Measurements from ENCODE around the gene NSUN6. TPM values are rescaled to one million over a fixed set of nuclear protein-coding genes. Genes with fewer than 3 reads are reported as not detected.
"Not testable (repeated sequence)": the region's sequence is repeated elsewhere in the genome, so short reads cannot be mapped to it uniquely, and the experiment has no call there.

Gene NSUN6
- total RNA-seq, 3 donors from 2014 or later: 6.7 to 10.6 (median 8.9) TPM

DNA sequence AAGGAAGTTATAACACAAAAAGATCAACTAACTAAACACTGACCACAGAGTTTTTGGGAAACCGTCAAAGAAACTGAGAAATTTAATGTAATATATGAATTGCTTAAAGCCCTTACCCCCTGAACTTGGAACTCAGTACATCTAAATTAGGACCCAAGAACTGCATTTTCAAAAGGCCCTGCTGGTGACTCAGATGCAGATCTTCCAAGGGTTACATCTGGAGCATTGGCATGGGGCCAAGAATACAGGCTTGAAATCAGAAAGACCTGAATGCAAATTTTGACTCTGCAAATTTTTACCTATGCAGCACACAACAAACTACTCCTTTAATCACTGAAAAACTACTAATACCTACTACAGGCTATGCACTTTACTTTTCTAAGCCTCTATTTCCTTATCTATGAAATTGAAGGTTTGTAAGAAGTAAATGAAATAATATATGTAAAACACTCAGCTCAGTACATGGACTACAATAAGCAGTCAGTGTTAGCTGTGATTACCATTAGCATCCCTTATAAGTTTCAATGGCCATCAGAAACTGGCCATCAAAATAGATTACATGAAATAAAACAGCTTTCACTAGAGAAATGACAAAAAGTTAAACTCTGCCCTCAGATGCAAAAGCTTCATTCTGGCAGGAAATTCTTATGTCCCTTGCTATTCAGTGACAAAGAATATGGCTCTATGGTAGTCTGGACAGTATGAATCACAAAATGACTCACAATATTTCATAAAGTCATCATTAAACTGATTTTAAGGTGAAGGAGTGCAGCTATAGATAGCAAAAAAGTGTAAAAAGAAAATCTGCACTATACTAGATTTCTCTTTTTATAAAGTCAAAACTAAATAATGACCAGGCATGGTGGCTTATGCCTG lies 43.6 kb downstream of the NSUN6 start:
- no peak overlapping the region for H3K4me3 Mint-ChIP-seq
- peaks cover 24% of the 10 kb centered on the region for H3K36me3 Mint-ChIP-seq (ENCODE audit: insufficient read depth)
- peaks cover 2% of the 10 kb centered on the region for H3K4me1 Mint-ChIP-seq (ENCODE audit: low read depth)
- H3K27me3 Mint-ChIP-seq (ENCODE audit: low read depth): no peaks in the 10 kb centered on the region
- no peak for DNase-seq
- H3K9me3 Mint-ChIP-seq: no peaks in the 10 kb centered on the region
- ATAC-seq: no peak

GRCh38 chr10:18606051-18606695 lies 45.2 kb downstream of the NSUN6 start:
- ATAC-seq: no peak
- DNase-seq: no peak
- Mint-ChIP-seq H3K4me1 (ENCODE audit: low read depth) (peaks cover 2% of the 10 kb centered on the region), H3K27me3 (ENCODE audit: low read depth) (no peaks in the 10 kb centered on the region), H3K9me3 (no peaks in the 10 kb centered on the region), H3K36me3 (ENCODE audit: insufficient read depth) (peaks cover 13% of the 10 kb centered on the region), H3K4me3 (no peak overlapping the region)

DNA sequence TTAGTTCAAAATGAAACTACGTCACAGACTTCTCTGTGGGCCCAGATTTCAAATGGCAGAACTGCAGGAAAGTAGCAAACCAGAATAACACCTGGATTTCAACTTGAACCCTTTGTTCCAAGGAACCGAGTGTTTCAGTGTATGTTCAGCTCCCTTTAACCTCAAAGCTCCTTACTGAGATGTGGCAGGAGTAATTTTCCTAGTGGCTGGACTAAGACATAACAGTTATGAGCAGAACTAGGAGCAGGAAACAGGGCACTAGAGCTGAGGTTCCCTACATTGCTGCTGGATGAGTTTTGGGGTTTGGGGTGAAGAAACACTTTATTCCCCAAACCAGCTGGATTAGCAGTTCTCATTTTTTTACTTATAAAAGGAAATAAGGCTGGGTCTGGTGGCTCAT lies 50.1 kb downstream of the NSUN6 start:
- H3K36me3 Mint-ChIP-seq (ENCODE audit: insufficient read depth): peaks cover 13% of the 10 kb centered on the region

DNA sequence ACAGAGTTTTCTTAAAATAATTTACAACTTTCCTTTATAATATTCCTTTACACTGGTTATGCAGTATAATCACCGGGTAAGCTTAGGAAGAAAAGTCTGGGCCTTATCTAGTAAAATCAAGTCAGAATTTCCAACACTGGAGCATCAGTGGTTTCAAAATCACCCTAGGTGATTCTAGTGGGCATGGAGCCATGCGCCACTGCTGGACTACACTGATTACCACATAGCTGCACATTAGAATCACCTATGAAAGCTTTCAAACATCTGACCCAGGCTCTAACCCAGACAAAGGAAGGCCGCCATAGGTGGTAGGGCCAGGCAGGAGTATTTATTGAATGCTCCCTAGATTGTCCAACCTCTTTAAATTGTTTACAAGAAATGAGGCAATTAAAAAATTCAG lies 52.0 kb downstream of the NSUN6 start:
- Mint-ChIP-seq H3K4me1 (ENCODE audit: low read depth) (no peaks in the 10 kb centered on the region), H3K36me3 (ENCODE audit: insufficient read depth) (peaks cover 21% of the 10 kb centered on the region), H3K4me3 (no peak overlapping the region), H3K27me3 (ENCODE audit: low read depth) (no peaks in the 10 kb centered on the region), H3K9me3 (no peaks in the 10 kb centered on the region)
- ATAC-seq (no peak), DNase-seq (no peak)

More for the DNA sequence above, 50.1 kb downstream of the NSUN6 start:
- no peaks in the 10 kb centered on the region for H3K9me3 Mint-ChIP-seq
- ATAC-seq (no peak), DNase-seq (no peak)
- H3K27me3 Mint-ChIP-seq (ENCODE audit: low read depth): no peaks in the 10 kb centered on the region
- no peaks in the 10 kb centered on the region for H3K4me1 Mint-ChIP-seq (ENCODE audit: low read depth)
- no peak overlapping the region for H3K4me3 Mint-ChIP-seq

DNA sequence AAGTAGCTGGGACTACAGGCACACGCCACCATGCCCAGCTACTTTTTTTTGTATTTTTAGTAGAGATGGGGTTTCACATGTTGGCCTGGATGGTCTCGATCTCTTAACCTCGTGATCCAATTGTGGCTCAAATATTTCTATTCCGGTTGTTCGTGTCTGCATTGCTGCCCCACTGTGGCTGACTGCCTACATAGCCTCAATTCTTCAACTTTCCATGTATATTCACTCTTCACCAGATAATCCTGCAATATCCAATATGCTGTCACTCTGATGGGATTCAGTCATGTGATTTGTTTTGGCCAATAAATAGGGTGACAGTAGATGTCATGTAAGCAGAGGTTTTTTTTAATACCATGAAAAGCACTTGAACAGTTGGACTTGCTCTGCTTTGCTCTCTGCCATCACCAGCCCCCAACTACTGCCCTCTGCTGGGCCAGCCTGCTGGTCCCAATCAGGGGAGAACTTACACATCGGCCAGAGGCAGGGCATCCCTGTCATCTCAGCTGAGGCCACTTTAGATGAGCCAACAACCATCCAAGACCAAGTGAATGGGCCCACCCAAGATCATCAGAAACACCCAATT lies 56.7 kb downstream of the NSUN6 start:
- H3K4me3 Mint-ChIP-seq: no peak overlapping the region
- no peaks in the 10 kb centered on the region for H3K4me1 Mint-ChIP-seq (ENCODE audit: low read depth)
- DNase-seq (no peak), ATAC-seq (no peak)
- H3K27me3 Mint-ChIP-seq (ENCODE audit: low read depth): no peaks in the 10 kb centered on the region
- H3K9me3 Mint-ChIP-seq: peaks cover 8% of the 10 kb centered on the region
- peaks cover 50% of the 10 kb centered on the region for H3K36me3 Mint-ChIP-seq (ENCODE audit: insufficient read depth)

DNA sequence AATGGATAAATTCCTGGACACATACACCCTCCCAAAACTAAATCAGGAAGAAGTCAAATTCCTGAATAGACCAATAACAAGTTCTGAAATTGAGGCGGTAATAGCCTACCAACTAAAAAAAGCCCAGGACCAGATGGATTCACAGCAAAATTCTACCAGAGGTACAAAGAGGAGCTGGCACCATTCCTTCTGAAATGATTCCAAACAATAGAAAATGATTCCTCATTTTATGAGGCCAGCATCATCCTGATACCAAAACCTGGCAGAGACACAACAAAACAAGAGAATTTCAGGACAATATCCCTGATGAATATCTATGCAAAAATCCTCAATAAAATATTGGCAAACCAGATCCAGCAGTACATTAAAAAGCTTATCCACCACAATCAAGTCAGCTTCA lies 60.2 kb downstream of the NSUN6 start:
- not testable (repeated sequence) for H3K4me1 Mint-ChIP-seq (ENCODE audit: low read depth); ATAC-seq; DNase-seq; H3K27me3 Mint-ChIP-seq (ENCODE audit: low read depth); H3K4me3 Mint-ChIP-seq; H3K9me3 Mint-ChIP-seq
- H3K36me3 Mint-ChIP-seq (ENCODE audit: insufficient read depth): peaks cover 70% of the 10 kb centered on the region

GRCh38 chr10:18586637-18587036 lies 64.8 kb downstream of the NSUN6 start:
- H3K27me3 Mint-ChIP-seq (ENCODE audit: low read depth); H3K9me3 Mint-ChIP-seq; ATAC-seq; DNase-seq; H3K4me1 Mint-ChIP-seq (ENCODE audit: low read depth); H3K4me3 Mint-ChIP-seq: not testable (repeated sequence)
- peaks cover 70% of the 10 kb centered on the region for H3K36me3 Mint-ChIP-seq (ENCODE audit: insufficient read depth)

DNA sequence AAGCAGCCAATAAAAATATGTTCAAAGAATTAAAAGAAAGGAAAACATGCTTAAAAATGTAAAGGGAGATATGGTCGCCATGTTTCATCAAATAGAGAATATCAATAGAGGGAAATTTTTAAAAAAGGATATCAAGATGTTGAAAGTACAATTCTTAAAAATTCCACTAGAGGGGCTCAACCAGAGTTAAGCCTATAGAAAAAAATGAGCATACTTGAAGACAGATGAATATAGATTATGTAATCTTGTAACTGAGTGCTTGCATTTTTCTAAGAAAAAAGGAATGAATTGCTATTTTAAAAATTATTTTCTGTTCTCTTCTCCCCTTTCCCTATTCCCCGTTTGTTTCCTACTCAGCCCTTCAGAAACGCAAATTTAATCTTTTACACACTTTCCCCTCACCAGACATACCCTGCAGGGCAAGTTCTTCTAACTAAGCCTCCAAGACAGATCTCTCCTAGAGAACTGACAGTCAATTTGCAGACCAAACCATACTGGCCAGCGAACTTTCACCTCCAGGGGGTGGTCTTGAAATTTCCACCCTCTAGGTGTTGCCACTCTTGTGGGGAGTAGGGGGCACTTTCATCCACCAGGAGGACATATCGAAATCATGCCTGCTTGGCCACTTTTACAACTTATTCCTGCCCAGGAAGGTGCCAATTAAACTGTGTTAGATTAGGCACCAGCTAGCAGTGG lies 67.7 kb downstream of the NSUN6 start:
- H3K9me3 Mint-ChIP-seq: peaks cover under 1% of the 10 kb centered on the region
- H3K27me3 Mint-ChIP-seq (ENCODE audit: low read depth): no peaks in the 10 kb centered on the region
- H3K4me3 Mint-ChIP-seq: no peak overlapping the region
- H3K36me3 Mint-ChIP-seq (ENCODE audit: insufficient read depth): peaks cover 72% of the 10 kb centered on the region
- peaks cover 9% of the 10 kb centered on the region for H3K4me1 Mint-ChIP-seq (ENCODE audit: low read depth)
- ATAC-seq (no peak), DNase-seq (no peak)

- ATAC-seq (no peak), DNase-seq (no peak)
- H3K36me3 Mint-ChIP-seq (ENCODE audit: insufficient read depth): peaks cover 72% of the 10 kb centered on the region
- peaks cover 9% of the 10 kb centered on the region for H3K4me1 Mint-ChIP-seq (ENCODE audit: low read depth)
- H3K27me3 Mint-ChIP-seq (ENCODE audit: low read depth): no peaks in the 10 kb centered on the region
- H3K9me3 Mint-ChIP-seq: peaks cover 5% of the 10 kb centered on the region
- no peak overlapping the region for H3K4me3 Mint-ChIP-seq
These were observed 68.6 kb downstream of the NSUN6 start for GRCh38 chr10:18582803-18583202.

DNA sequence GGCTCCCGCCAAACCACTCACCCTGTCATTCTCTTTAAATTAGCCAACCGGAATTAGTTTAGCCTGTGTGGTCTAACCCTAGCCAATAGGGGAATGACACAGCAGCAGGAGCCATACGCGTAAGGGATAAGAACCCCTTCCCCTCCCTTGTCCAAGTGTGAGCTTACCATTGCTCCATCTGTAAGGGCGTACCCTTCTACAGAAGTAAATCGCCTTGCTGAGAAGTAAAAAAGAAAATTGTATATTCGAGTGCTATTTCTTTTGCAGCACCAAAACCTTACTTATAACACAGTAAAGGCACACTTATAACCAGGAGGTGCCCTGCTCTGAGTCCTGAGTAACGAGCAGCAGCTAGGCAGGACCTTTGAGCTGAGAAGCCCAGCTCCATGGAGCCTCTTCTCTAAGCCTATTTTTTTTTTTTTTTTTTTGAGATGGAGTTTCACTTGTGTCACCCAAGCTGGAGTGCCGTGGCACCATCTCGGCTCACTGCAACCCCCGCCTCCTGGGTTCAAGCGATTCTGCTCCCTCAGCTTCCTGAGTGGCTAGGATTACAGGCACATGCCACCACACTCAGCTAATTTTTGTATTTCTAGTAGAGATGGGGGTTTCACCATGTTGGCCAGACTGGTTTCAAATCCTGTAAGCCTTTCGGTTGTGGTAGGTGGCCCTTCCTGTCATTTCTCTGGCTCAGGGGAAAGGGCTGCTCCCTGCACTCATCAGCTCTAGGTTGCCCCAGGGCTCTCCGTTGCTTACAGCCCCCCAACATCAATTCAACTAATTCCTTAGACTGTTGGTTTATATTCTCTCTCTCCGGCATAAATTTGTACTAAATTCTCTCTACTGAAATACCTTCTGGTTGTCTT lies 73.3 kb downstream of the NSUN6 start:
- Mint-ChIP-seq H3K27me3 (ENCODE audit: low read depth) (no peaks in the 10 kb centered on the region), H3K4me3 (no peak overlapping the region), H3K36me3 (ENCODE audit: insufficient read depth) (peaks cover 71% of the 10 kb centered on the region), H3K4me1 (ENCODE audit: low read depth) (peaks cover 1% of the 10 kb centered on the region), H3K9me3 (peaks cover 15% of the 10 kb centered on the region)
- no peak for DNase-seq
- no peak for ATAC-seq

DNA sequence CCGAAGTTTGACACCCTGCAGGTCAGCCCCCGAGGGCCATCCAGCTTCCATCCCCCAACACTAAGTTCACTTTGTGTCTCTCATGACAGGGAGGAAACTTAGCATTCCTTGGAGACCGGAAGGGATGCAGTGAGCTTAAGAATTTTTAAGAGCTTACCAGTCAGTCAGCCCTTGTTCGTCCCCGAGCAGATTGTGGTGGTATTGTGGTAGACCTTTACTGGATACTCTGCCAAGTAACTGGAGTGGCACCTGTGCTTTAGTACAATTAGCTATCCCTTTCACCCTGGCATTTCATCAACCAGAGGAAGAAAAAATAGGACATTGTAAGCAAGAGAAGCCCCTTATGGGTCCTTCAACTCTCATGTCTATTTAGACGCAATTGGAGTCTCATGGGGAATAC lies 74.8 kb downstream of the NSUN6 start:
- DNase-seq: no peak
- no peak for ATAC-seq
- Mint-ChIP-seq H3K4me3 (no peak overlapping the region), H3K27me3 (ENCODE audit: low read depth) (no peaks in the 10 kb centered on the region), H3K4me1 (ENCODE audit: low read depth) (no peaks in the 10 kb centered on the region), H3K36me3 (ENCODE audit: insufficient read depth) (peaks cover 62% of the 10 kb centered on the region), H3K9me3 (peaks cover 15% of the 10 kb centered on the region)

GRCh38 chr10:18572959-18573561 lies 78.3 kb downstream of the NSUN6 start:
- H3K4me1 Mint-ChIP-seq (ENCODE audit: low read depth): no peaks in the 10 kb centered on the region

GRCh38 chr10:18571780-18572179 lies 79.6 kb downstream of the NSUN6 start:
- Mint-ChIP-seq H3K36me3 (ENCODE audit: insufficient read depth) (peaks cover 20% of the 10 kb centered on the region), H3K27me3 (ENCODE audit: low read depth) (no peaks in the 10 kb centered on the region), H3K4me1 (ENCODE audit: low read depth) (no peaks in the 10 kb centered on the region), H3K9me3 (peaks cover 1% of the 10 kb centered on the region), H3K4me3 (no peak overlapping the region)
- no peak for ATAC-seq
- DNase-seq: no peak

More at GRCh38 chr10:18572959-18573561, 78.3 kb downstream of the NSUN6 start:
- Mint-ChIP-seq H3K36me3 (ENCODE audit: insufficient read depth) (peaks cover 32% of the 10 kb centered on the region), H3K27me3 (ENCODE audit: low read depth) (no peaks in the 10 kb centered on the region), H3K9me3 (peaks cover 10% of the 10 kb centered on the region), H3K4me3 (no peak overlapping the region)
- ATAC-seq (no peak), DNase-seq (no peak)

All from activated T-cell treated with anti-CD3 and anti-CD28 coated beads, Interleukin-2, amount 50 U/mL, for 4 hours (primary cell).